Prostate gland (tissue), 2 donors: ENCODE measurements around the gene NEDD4.

Experiments
- POLR2AphosphoS5 ChIP-seq: sonication (generic); formaldehyde crosslinking; IDR thresholded peaks from one replicate; pipeline ENCODE4 v1.6.1; 2017; ENCODE audit warnings: antibody characterized with exemption
- TF ChIP-seq, protein P1 (sequence below), 4 experiments: fragments of 200-600 bp in 2 of 4; fragments of 450-650 bp in 2 of 4; sonication (generic) in 2 of 4; IDR thresholded peaks; 1 replicate in 3 of 4; 2 replicates in 1 of 4; pipeline ENCODE4 v1.5.1; 2016 to 2019; ENCODE audit warnings: antibody characterized with exemption in 4 of 4, mild to moderate bottlenecking in 2 of 4, moderate library complexity in 2 of 4

DNA sequence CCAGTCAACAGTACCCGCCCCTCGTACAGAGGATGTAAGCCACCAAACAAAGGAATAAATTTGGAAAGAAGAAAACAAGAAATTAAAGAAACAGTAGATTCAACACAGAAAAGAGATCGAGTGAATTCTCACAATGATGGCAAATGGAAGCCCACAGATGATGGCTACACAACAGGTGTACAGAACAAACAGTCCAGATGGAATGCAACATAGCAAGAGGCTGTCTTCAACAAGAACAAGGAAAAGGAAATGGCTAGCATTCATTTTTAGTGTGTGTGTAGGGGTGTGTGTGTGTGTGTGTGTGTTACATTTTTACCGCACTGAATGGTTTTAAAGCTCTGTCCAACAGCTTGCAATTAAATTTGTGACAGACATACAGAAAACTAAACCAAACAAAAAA, 12.9 kb downstream of the NEDD4 start:
- TF ChIP-seq, protein P1, sequence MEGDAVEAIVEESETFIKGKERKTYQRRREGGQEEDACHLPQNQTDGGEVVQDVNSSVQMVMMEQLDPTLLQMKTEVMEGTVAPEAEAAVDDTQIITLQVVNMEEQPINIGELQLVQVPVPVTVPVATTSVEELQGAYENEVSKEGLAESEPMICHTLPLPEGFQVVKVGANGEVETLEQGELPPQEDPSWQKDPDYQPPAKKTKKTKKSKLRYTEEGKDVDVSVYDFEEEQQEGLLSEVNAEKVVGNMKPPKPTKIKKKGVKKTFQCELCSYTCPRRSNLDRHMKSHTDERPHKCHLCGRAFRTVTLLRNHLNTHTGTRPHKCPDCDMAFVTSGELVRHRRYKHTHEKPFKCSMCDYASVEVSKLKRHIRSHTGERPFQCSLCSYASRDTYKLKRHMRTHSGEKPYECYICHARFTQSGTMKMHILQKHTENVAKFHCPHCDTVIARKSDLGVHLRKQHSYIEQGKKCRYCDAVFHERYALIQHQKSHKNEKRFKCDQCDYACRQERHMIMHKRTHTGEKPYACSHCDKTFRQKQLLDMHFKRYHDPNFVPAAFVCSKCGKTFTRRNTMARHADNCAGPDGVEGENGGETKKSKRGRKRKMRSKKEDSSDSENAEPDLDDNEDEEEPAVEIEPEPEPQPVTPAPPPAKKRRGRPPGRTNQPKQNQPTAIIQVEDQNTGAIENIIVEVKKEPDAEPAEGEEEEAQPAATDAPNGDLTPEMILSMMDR (IDR thresholded peaks at IDR 0.05): no peak
- no peak for TF ChIP-seq POLR2AphosphoS5
